ENCODE measurements around the gene FAM163B. TPM values are rescaled to one million over a fixed set of nuclear protein-coding genes. Genes with fewer than 3 reads are reported as not detected.

The FAM163B gene
- total RNA-seq, 1 experiment from 2014 or later, result not detected

DNA sequence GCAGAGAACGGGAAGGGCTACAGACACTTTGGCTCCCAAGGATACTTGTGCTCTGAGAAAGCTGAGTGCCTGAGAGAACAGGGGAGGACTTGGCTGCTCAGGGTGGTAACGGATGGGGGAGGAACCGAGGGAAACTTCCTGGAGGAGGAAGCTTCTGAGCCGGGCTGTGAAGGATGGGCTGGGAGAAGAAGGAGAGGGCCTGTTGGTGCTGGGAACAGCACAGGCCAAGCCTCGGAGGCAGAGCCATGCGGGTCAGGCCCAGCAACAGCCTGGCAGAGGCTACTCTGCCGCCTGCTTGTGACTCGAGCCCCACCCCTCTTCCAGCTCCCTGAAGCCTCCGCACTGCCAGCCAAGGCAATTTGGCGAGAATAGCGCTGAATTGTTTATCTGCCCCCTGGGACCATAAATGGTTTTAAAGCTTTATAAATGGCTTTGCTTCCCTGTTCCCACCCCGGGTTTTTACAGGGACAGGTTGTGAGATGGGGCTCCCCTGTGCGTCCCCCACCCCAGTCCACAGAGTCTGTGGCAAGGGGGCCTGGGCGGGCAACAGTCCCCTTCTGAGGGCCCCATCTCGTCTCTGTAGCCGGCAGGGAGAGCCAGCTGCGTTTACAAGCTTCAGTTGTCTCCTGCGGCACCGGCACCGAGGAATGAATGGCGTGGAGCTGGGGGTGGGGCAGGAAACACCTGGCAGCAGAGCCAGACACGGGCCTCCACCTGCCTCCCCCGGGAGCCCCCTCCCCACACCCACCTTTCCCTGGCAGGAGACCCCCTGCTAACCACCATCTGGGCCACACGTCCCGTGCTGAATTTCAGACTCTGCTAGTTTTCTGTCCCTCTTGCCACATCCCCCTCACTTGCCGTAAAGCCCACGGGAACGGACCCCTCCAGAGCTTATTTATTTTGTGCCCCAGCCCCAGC, 24.4 kb downstream of the FAM163B start:
- no peak for DNase-seq (ENCODE audit: extremely low read depth, low read depth)

DNA sequence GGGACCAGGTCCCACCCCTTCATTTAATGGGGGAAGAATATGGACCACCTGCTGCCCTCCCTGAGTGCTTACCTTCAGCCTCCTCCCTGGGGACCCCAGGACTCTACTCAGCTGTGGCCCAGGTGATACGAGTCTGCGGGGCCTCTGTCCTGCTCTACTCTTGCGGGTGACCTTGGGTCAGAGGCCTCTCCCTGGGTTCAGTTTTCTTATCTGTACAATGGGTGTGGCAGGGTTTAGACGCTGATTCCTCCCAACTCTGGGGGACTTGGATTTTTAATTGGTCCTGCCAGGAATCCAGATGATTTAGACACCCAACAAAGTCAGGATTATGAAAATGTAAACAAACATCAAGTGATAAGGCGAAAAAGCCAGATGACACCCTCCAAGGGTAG, 25.0 kb downstream of the FAM163B start:
- no peak for DNase-seq (ENCODE audit: extremely low read depth, low read depth)

DNA sequence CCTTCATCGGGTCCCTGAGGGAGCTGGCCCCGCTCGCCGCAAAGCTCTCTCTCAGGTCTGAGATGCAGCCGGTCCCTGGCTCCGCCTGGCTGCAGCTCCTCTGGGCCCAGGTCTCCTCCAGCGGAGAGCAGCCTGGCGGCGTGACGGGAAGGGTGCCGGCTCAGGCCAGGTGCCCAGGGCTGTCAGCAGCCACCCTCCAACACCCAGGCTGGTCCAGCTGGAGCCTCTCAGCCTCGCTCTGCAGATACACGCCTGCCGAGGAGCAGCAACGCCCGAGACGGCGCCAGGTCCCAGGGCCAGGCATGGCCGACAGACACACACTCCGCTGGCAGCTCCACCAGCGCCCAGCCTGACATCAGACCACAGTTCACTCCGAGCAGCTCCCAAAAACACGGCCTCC, 25.6 kb downstream of the FAM163B start:
- no peak for DNase-seq (ENCODE audit: extremely low read depth, low read depth)

DNA sequence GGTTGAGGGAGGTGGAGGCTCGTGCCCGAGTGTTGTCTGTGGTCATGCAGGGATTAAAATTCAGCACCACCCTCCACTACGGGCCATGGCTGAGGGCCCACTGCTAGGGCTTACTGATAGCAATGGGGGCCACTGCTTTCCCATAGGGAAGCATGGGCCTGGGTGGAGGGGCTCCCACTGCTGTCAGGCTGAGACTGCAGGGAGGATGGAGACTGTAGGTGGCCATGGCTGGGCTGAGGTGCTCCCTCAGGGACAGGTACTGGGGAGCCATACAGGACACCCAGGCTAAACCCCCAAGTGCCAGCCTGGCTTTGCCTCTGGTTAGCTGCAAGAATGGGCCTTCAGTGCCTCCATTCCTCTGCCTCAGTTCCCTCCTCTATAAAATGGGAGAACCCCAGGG, 26.1 kb downstream of the FAM163B start:
- no peak for DNase-seq (ENCODE audit: extremely low read depth, low read depth)

DNA sequence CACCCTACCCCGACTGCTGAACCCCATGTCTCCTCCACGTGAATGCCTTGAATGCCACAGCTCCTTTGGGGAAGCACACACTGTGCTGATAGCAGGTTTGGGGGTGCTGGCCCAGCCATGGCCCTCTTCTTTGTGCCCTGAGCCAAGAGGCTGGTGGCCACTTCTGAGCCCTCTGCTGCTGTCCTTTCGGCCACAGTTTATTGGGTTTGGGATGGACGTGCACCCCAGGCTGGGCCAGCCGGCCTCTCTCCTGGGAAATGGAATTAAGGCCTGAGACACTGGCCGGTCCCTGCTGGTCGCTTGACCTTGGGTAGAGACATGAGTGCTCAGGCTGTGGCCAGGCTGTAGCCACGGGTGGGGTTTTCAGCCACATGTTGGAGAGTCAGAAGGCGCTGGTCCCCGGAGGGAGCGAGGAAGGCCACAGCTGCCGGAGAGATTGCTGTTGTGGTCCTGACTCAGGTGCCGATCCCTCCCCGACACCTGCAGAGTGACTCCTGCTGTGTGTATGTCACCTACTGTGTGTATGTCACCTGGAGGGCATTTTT, 26.6 kb downstream of the FAM163B start:
- no peak for DNase-seq (ENCODE audit: extremely low read depth, low read depth)

DNA sequence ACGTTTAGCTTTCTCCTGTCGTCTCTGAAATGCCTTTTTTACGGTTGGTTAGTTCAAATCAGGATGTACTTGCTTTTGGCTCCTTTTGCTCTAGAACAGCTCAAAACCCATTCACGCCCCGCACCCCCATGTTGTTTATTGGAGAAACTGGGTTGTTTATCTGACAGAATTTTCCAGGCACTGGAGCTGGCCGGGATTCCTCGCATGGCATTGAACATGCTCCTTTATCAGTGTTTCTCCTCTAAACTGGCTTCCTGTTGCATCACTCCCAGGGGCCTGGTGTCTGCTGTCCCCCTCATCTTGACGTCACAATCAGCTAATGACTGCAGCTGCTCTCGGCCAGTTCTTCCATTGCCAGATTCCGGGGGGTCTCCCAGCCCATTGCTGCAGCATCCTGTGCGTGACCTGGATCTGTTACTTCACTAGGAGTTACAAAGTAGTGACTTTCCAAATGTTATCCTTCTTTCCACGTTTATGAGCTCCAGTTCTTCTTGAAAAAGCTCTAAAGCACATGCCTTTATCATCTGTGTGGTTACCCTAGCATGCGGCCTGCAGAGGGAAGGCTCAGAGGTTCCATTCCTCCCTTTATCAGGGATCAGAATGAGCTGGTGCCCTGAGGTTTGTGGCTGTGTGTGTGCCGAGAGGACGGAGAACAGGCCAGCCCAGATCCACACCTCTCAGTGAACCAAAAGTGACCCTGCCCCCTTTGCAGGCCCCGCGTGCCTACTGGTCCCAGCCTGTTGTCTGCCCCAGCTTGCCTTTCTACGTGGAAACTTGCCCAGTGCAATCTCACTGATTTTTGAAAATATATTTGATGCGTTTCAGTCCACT, 27.5 kb downstream of the FAM163B start:
- no peak for DNase-seq (ENCODE audit: extremely low read depth, low read depth)

DNA sequence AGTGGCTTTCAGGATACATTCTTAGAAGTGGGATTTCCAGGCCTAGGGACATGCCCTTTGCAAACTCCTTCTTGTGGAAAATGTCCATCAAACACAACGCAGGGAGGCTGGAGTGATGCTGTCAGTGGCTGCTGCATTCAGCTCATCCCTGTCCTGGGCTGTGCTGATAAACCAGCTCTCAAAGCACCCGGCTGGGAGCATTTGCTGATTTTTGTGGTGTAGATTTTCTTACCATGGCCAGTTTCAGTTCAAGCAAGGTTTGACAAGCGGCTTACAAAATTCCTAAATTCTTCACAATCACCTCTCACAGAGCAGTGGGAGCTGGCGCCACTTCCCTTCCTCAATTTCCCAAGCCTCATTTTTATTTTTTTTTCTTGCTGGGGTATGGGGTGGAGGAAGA, 28.2 kb downstream of the FAM163B start:
- DNase-seq (ENCODE audit: extremely low read depth, low read depth), result no peak

DNA sequence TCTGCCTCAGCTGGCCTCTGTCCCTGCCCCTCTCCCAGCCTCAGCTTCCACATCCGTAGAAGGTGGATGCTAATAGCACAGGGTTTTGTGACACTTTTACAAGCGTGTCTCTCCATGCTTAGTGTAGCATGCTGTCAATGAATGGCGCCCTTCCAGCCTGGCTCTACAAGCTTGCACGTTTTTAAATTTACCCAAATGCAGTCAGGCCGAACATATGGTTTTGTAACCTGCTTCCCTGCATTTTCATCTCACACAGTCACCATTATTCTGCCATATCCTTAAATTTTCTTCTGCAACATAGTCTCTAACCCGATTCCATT, 28.8 kb downstream of the FAM163B start:
- no peak for DNase-seq (ENCODE audit: extremely low read depth, low read depth)

DNA sequence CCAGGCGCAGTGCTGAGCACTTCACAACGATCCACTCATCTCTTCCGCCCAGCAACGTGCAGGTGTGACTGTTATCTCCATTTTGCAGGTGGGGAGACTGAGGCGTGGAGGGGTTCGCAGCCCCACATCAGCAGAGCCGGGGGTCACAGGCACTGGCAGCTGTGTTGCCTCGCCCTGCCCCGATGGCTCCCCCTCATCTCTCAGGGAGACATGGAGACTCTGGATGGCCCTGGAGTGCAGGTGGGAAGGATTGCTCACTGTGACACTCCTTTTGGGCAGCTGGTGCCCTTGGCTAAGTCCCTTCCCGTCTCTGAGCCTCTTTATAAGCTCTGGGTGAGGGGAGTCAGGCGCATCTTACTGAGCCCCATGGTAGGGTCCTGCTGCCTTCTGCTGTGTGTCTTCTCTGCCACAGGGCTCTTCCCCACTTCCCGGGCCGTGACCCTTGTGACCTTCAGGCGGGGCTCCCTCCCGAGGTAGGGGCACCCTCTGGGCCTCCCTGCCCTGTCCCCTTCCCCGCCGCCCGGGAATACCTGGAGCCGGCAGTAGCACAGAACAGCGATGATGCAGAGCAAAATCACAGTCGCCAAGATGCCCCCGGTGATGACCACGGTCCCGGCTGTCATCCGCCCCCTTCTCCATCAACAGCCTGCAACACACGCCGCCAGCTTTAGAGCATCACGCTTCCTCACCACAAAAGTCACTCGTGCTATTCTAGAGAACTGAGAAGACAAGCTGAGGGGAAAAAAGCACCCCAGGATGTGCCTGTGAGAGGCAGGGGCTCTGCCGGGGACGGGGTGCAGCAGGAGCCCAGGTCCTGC, 29.4 kb downstream of the FAM163B start:
- DNase-seq (ENCODE audit: extremely low read depth, low read depth), result no peak

DNA sequence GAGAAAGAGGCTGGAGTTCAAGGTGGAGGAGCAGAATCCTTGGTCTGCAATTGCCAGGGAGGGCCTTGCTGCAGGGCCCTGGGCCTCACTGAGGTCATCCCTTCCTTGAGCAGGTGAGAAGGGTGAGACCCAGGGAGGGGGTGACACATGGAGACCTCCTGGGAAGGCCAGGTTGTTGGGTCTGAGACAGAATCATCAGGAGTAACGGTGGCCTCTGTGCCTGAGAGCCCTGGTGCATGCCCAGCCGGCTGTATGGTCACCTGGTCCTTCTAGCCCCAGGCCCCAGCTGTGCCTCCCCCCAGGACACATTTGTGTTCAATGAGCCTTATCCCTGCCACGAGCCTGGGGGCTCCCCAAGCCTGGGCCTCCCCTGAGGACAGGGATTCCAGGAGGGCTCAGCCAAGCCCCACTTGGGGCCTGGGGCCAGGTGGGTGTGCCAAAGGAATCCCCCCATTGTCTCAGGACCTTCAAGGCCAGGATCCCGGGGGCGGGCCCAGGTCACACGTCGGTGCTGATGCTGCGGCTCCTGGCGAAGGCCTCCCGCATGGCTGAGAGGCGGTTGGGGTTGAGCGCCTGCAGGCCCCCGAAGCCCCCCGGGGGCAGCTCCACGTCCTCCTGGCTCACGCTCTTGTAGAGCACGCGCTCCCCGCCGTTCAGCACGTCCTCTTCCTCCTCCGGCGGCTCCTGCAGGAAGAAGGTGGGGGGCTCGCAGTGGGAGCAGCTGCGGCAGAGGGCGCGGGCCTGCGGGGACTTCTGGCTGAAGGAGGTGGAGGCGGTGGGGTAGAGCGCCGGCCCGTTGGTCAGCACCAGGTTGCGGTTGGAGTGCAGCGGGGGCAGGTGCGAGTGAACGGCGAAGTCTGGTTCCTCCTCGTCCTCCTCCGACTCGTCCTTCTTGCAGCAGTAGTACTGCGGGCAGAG, 30.4 kb downstream of the FAM163B start:
- DNase-seq (ENCODE audit: extremely low read depth, low read depth), result no peak

DNA sequence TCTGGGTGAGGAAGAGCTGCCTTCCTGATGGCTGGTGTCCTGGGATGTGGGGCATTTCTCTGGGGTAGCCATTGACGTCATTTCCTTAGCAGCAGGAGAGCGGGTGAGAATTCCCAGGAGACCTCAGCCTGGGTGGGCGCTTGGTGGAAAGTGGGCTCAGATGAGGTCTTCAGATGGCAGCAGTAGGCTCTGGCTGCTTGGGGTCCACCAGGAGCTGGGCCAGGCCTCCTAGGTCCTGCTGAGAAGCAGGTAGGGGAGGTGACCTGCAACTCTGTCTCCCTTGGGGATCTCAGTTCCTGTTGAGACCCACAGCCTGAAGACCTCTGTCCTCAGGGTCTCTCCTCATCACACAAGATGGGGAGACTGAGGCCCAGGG, 31.5 kb downstream of the FAM163B start:
- DNase-seq (ENCODE audit: extremely low read depth, low read depth), result no peak

DNA sequence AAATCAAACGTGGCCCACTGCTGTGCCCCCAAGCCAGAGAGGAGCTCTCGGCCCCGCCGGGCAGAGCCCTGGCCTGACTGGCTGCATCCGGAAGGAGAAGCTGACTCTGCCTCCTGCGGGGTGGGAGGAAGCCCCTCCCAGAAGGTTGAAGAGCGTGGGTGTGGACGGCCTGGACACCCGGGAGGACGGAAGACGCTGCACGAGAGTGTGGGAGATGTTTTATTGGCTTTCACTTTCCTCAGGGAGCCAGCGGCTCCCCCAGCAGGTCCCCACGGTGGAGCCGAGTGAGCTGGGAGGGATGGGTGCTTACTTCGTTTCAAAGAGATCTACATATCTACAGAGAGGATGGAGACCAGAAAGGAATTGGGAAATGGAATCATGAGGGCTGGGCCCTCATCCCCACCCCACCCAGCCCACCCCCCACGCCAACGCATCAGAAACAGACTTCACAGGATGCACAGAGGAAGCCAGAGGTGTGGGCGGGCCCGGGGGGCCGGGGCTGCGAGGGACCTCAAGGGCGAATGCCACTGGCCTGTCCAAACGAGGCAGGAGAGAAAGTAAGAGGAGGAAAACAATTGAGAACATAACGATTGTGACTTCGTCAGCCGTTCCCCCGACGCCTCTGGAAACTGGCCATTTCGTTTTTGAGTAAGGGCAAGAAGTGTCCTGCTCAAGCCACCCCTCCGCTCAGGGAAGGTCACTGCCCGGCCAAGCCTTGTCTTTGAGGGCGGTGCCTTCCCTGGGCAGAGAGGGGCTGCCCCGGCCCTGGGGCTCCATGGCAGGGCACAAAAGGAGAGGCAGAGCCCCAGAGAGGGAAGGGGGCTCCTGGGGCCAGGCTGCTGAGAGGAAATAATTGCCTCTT, 32.1 kb downstream of the FAM163B start:
- no peak for DNase-seq (ENCODE audit: extremely low read depth, low read depth)

DNA sequence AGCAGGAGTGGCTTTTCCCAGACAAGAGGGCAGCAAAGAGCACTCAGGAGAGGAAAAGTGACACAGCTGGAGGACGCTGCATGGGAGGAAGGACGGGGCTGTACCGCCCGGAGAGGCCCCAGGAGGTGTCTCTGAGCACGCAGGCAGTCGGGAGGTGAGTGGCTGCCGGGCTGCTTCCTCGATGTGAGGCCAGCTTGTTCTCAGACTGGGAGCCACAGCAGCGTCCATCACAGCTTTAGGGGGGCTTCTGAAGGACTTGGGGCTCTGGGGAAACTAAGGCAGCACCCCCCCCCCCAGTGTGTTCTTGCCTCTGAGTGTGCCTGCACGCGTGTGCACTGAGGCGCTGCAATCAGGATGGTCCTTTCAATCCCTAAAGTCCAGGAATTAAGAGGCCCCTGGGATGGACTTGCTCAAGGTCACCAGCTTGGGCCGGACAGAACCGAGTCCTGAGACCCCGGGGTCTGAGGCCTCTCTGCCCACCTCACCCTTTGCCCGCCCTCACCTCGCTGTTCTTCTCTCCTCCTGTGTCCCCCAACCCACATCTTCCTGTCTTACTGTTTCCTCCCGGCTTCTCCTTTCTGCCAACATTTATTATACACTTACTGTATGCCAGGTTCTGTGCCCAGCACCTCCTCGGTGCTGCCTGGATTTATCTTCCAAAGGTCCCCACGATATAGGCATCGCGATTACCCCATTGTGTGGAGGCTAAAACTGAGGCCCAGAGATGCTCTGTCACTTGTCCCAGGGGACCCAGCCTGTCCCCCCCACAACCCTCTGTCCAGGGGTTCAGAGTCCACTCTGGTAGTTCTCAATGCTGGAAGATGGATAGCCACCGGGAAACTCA, 32.9 kb downstream of the FAM163B start:
- DNase-seq (ENCODE audit: extremely low read depth, low read depth), result no peak

DNA sequence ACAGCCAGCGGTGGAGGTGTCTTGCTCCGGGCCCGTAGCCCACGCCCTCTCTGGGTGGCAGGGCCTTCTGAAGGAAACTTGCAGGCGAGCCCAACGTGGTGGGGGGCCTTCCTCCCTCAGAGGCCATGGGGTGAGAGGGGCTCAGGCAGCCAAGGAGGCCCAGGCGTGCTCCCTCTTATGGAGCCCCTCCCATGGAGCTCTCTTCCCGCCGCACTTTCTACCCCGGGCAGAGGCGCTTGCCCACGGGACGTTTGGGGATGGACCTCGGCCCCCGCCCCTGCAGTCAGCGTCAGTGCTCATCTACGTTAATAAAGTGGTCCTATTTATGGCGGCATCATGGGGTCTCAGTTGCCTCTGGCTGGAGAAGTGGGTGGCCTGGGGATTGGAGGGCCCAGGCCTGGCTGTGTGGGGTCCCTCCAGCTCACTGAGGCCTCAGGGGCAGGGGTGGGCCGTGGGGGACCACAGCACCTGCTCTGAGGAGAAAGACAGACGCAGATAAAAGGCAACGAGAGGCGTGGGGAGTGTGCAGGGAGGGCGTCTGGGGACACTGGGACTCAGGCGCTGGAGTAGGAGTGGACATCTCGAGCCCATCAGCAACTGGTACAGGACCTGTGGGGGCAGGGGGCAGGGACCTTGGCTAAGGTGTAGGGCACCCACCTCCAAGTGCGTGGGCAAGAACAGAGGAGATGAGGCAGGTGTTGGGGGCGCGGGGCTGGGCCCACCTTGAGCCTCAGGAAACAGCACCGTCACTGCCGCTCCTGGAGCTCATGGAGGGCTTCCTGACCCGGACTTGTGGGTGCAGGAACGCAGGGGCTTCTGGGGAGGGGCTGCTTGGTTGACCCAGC, 33.8 kb downstream of the FAM163B start:
- DNase-seq (ENCODE audit: extremely low read depth, low read depth), result no peak

DNA sequence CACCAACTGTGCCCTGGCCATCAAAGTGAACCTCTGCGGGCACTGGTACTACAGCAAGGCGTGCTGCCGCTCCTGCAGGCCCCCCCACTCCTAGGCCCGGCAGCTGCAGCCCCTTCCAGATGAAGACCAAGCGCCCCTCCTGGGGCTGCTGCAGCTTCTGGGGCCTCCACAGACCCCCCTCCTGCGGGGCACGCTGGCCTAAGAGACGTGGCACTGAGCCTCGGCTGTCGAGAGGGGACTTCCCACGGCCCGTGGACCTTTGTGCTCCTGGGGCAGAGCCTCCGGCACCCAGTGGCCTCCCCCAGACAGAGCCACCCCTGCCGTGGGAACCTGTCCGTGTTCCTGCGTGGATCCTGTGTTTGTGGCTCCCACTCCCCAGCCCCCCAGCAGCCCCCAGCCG, 34.4 kb downstream of the FAM163B start:
- DNase-seq (ENCODE audit: extremely low read depth, low read depth), result no peak

DNA sequence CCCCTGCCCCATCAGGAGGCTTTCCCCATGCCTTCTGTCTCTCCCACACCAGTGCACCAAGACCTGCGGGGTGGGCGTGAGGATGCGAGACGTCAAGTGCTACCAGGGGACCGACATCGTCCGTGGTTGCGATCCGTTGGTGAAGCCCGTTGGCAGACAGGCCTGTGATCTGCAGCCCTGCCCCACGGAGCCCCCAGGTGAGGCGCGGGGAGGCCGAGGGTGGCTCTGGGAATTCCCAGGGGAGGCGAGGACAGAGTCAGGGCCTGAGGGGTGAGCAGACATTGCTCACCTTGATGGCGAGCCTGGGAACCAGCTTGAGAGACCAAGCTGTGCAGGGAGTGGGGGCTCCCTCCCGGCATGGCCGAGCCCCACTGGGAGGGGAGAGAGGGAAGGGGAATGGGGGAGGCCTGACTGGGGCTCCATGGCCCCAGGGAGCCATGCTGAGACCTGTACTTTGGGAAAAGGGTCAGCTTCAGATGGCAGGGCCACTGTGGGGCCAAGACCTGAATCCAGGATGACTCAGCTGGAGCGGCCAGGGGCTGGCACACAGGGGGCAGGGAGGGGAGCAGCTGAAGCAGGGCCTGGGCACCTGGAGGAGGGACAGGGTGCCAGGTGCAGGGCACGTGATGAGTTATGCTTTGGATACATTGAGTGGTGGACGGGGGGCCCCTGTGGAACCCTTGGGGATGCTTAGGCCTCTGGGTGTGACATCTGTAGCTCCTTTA, 35.2 kb downstream of the FAM163B start:
- DNase-seq (ENCODE audit: extremely low read depth, low read depth), result no peak

Data from NCI-H460 (cell line).